Motor neuron (in vitro differentiated cells): Measurements from ENCODE around the gene SLFN14. TPM values are rescaled to one million over a fixed set of nuclear protein-coding genes. Genes with fewer than 3 reads are reported as not detected.
"Not testable (repeated sequence)": the region's sequence is repeated elsewhere in the genome, so short reads cannot be mapped to it uniquely, and the experiment has no call there.

Experiments used
- ATAC-seq, 8 experiments: fragments of 200-7000 bp; cut with Tn5 transposase; replicated peaks in 6 of 8; 2 replicates each; pipeline ENCODE4 v1.8.0; 2021; ENCODE audit warnings: mild to moderate bottlenecking in 8 of 8, moderate library complexity in 8 of 8
- H3K27ac ChIP-seq, 2 donors: fragments of 250-450 bp; sonication (Bioruptor Pico); 2 replicates each; pipeline ENCODE4 v1.9.0; 2021; ENCODE audit warnings: antibody characterized with exemption in 2 of 2, mild to moderate bottlenecking in 2 of 2, moderate library complexity in 1 of 2
- H3K4me1 ChIP-seq, 2 donors: fragments of 250-450 bp; sonication (Bioruptor Pico); replicated peaks in 1 of 2; 2 replicates each; pipeline ENCODE4 v1.6.1; 2021; ENCODE audit warnings: antibody characterized with exemption in 2 of 2, mild to moderate bottlenecking in 2 of 2, moderate library complexity in 1 of 2
- H3K4me3 ChIP-seq, 5 donors: fragments of 250-450 bp; sonication (Bioruptor Pico); 2 replicates each; pipeline ENCODE4 v1.9.0; 2021; ENCODE audit warnings: antibody characterized with exemption in 5 of 5, mild to moderate bottlenecking in 5 of 5, moderate library complexity in 4 of 5
- WGBS, 10 experiments: fragments of 450-650 bp; shearing (Covaris generic); methylation state at CpG; one replicate each; pipeline ENCODE4 v1.0.0; 2022; 5-methylcytosine and 5-hydroxymethylcytosine counted together
- in situ Hi-C, 9 experiments: fragments of 400-800 bp; cut with MboI; loops; one replicate each; pipeline ENCODE4 v1.15.0; 2021; ENCODE audit warnings: low sequenced_read_pairs in 9 of 9, low pct_unique_long_range_greater_than_20kb in 2 of 9; ENCODE audit not compliant: unreplicated experiment in 9 of 9
- total RNA-seq, 8 experiments: library from RNA; unstranded; fragments of 300-600 nt; gene quantifications; 2 replicates each; pipeline versions ENCODE4 v1.2.3 to v1.2.4, GENCODE V29; 2022

SLFN14 gene
- total RNA-seq, 8 experiments from 2014 or later, result 0.08 to 0.45 (median 0.10) TPM; not detected in 3

DNA sequence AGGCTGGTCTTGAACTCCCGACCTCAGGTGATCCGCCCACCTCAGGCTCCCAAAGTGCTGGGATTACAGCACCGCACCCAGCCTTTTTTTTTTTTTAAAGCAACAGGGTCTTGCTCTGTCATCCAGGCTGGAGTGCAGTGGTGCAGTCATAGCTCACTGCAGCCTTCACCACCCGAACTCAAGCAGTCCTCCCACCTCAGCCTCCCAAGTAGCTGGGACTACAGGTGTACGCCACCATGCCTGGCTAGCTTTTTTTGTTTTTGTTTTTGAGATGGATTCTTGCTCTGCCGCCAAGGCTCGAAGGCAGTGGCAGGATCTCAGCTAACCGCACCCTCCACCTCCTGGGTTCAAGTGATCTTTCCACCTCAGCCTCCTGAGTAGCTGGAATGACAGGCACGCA is 25.2 kb downstream of the SLFN14 start:
- H3K4me3 ChIP-seq, ATAC-seq, H3K27ac ChIP-seq, H3K4me1 ChIP-seq: not testable (repeated sequence)
- in situ Hi-C loops, result loop anchor here in 8 of 9 experiments (5.0 to 25.0 kb wide), 6 partner anchors 221 to 1123 kb away; no protein-coding TSS in a partner anchor
- WGBS, 10 experiments, result 79 to 100% (median 90%) methylated on average over 1 to 6 of the region's 9 CpGs; no CpG with 5 or more reads in 1 of the 10 experiments

DNA sequence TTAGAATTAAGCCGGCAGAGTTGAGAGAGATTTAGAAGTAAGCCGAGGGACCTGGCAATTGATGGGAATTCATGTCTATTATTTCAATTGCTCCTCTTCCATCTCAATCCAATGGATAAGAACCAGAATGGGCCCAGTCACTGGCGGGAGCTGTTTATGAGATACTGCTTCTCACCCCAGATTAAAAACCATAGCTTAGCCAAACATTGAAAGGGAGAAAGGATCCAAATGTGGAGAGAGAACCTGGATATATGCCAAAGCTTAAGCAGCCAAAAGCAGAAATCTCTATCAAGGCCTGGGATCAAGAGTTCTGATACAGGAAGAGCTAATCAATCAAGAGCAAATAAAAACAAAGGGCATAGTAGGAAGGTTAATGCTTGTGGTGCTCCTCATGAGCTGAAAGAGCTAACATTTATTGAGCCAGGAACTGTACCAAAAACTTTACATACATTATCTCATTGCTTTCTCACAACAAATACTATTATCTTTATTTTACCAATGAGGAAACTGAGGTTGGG is 26.0 kb downstream of the SLFN14 start:
- Histone ChIP-seq H3K27ac (no peak overlapping the region), H3K4me1 (no peaks in the 10 kb centered on the region), H3K4me3 (no peak overlapping the region)
- 58 to 100% (median 77%) methylated on average over 1 to 3 of the region's 3 CpGs for WGBS, 10 experiments
- ATAC-seq, result no peak
- in situ Hi-C loops, result loop anchor here in 8 of 9 experiments (5.0 to 25.0 kb wide), 6 partner anchors 220 to 1122 kb away; no protein-coding TSS in a partner anchor

DNA sequence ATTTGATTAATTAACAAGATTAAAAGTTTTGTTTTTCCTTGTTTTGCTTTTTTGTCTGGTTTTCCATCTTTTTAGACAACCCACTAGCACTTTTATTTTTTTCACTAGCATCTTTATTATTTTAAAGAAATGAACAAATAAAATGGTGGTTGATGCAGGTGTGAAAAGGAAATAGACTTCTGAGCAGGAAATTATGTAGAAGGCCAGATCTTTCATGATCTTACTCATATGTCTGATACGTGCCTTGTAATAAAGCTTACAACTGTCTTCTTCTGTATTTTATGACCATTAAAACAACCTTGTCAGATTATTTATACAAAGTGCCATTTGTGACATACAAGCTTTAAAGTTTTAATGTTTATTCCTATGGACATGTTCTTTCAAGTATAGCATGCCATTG is 29.5 kb downstream of the SLFN14 start:
- ATAC-seq, result no peak
- Histone ChIP-seq H3K27ac (no peak overlapping the region), H3K4me3 (no peak overlapping the region), H3K4me1 (no peaks in the 10 kb centered on the region)
- in situ Hi-C loops, result loop anchor here in 8 of 9 experiments (10.0 to 25.0 kb wide), 5 partner anchors 216 to 1119 kb away; no protein-coding TSS in a partner anchor
- whole genome bisulfite sequencing, 10 experiments, result 25 to 93% (median 79%) methylated on average over 1 of the region's 1 CpG; no CpG with 5 or more reads in 2 of the 10 experiments

DNA sequence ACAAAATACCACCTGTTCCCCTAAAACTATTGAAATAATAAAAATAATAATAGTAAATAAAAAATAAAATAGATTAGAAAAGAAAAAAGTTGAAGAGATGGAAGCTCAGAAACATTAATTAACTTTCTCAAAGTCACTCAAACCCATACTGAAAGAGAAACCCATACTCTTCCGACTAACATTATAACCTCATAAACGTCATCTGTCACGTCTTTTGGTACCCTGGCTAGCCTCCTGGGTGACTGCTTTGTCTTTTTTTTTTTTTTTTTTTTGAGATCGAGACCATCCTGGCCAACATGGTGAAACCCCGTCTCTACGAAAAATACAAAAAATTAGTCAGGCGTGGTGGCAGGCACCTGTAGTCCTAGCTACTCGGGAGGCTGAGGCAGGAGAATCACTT is 30.8 kb downstream of the SLFN14 start:
- H3K4me1 ChIP-seq, result no peaks in the 10 kb centered on the region
- in situ Hi-C loops, result loop anchor here in 8 of 9 experiments (10.0 to 25.0 kb wide), 5 partner anchors 215 to 1118 kb away; no protein-coding TSS in a partner anchor
- no peak overlapping the region for H3K27ac ChIP-seq
- ATAC-seq, result no peak
- WGBS, 10 experiments, result 36 to 95% (median 75%) methylated on average over 2 to 7 of the region's 8 CpGs; no CpG with 5 or more reads in 2 of the 10 experiments
- H3K4me3 ChIP-seq, result no peak overlapping the region

DNA sequence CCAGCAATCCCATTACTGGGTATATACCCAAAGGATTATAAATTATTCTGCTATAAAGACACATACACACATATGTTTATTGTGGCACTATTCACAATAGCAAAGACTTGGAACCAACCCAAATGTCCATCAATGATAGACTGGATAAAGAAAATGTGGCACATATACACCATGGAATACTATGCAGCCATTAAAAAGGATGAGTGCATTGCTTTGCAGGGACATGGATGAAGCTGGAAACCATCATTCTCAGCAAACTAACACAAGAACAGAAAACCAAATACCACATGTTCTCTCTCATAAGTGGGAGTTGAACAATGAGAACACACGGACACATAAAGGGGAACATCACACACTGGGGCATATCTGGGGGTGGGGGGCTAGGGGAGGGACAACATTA is 31.3 kb downstream of the SLFN14 start:
- ATAC-seq, H3K27ac ChIP-seq, H3K4me1 ChIP-seq, H3K4me3 ChIP-seq: not testable (repeated sequence)
- in situ Hi-C loops, result loop anchor here in 6 of 9 experiments (25.0 kb wide), 3 partner anchors 217 to 1117 kb away; no protein-coding TSS in a partner anchor
- WGBS, 10 experiments, result no CpG with 5 or more reads among the region's 1 CpG

DNA sequence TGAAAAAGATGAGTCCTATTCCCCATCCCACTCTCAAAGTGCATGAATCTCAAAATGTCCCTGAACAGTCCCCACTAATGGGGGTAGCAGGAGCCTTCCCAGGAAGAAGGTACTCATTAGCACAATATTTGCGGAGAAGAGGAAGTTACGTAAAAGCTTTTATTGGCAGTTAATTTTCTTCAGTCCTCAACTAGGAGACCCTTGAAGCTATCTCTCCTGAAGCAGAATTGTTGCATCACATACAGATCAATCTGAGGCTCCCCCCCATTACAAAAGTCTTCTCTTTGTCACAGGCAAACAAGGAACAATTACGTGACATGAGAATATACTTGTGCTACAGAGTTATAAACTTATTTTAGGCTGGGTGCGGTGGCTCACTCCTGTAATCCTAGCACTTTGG is 37.3 kb downstream of the SLFN14 start:
- Histone ChIP-seq H3K4me1 (no peaks in the 10 kb centered on the region), H3K4me3 (no peak overlapping the region), H3K27ac (no peak overlapping the region)
- ATAC-seq, result no peak
- in situ Hi-C loops, result no loop called here
- 25 to 83% (median 64%) methylated on average over 1 to 4 of the region's 4 CpGs; no CpG with 5 or more reads in 2 of the 10 experiments for WGBS, 10 experiments

DNA sequence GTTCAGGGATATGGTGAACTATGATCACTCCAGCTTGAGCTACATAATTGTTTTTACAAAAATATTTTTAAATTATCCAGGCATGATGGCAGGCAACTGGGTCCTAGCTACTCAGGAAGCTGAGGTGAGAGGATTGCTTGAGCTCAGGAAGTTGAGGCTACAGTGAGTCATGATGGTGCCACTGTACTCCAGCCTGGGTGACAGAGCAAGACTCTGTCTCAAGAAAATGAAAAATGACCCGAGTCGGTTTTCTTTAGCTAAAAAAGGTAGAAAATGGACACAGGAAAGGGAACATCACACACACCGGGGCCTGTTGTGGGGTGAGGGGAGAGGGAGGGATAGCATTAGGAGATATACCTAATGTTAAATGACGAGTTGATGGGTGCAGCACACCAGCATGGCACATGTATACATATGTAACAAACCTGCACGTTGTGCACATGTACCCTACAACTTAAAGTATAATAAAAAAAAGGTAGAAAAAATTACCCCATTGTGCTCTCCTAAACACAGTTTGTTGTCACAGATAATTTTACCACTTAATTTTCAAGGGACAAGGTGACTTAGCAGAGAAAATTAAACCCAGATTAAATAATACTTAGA is 38.9 kb downstream of the SLFN14 start:
- H3K4me1 ChIP-seq, H3K27ac ChIP-seq, ATAC-seq, H3K4me3 ChIP-seq, in situ Hi-C loops: not testable (repeated sequence)
- 23 to 75% (median 46%) methylated on average over 1 to 5 of the region's 5 CpGs; no CpG with 5 or more reads in 1 of the 10 experiments for WGBS, 10 experiments

DNA sequence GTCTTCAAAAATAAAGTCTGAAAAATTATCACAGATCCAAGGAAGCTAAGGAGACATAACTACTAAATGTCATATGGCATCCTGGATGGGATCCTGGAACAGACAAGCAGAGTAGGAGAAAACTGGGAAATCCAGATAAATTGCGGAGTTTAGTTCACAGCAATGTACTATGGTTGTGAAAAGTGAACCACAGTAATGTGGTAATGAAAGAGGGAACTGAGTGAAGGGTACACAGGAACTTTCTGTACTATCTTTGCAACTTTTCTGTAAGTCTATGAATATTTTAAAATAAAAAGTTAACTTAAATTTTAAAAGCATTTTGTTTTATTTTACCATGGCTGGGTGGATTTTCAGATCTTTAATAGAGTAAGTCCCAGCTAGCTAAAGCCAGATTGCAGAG is 39.5 kb downstream of the SLFN14 start:
- Histone ChIP-seq H3K27ac (no peak overlapping the region), H3K4me3 (no peak overlapping the region), H3K4me1 (no peaks in the 10 kb centered on the region)
- ATAC-seq, result no peak
- WGBS, 10 experiments, result 44 to 100% (median 88%) methylated on average over 1 of the region's 1 CpG; no CpG with 5 or more reads in 3 of the 10 experiments
- in situ Hi-C loops, result no loop called here

DNA sequence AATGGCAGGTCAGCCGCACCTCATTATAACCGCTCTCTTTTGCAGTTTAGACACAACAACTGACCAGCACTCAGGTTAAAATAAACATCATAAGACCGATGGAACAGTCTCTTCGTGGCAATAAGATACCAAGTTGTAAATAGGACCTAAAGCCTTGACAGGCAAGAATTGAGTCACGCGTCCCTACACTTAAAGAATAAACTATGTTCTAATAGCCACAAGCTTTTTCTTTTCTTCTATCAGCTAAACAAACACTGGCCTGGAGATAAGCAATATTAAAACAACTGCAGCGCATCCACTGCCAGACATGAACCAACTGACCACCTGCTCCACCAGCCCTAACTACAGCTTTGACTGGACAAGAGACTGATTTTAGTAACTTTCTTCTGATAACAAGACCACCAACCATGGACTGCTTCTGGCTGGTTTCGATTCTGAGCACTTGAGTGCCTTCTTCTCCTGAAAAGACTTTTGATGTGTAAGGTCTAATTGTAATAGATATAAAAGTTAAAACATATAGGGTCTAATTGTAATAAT is 40.6 kb downstream of the SLFN14 start:
- ATAC-seq, result no peak
- WGBS, 10 experiments, result 20 to 95% (median 83%) methylated on average over 1 to 7 of the region's 8 CpGs; no CpG with 5 or more reads in 1 of the 10 experiments
- Histone ChIP-seq H3K27ac (no peak overlapping the region), H3K4me3 (no peak overlapping the region), H3K4me1 (no peaks in the 10 kb centered on the region)
- in situ Hi-C loops, result no loop called here

DNA sequence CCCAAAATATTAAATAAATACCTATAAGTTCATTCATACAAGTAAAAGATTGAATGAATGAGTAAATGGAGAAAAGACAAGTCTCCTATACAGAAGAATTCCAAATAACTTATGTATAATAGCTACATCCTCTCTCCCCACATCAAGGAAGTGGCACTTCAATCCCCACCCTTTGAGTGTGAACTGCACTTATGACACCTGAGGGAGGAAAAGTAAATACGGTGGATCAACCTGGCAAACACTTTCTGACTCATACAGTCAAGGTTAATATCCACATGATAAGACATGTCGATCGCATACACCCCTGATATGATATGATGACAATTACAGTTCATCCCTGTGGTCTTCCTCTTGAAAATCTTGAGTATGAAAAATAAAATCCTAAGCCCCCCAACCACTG is 41.2 kb downstream of the SLFN14 start:
- H3K27ac ChIP-seq, result no peak overlapping the region
- ATAC-seq, result no peak
- no peaks in the 10 kb centered on the region for H3K4me1 ChIP-seq
- whole genome bisulfite sequencing, 10 experiments, result 0 to 100% (median 80%) methylated on average over 1 to 3 of the region's 3 CpGs; no CpG with 5 or more reads in 1 of the 10 experiments
- in situ Hi-C loops, result no loop called here
- no peak overlapping the region for H3K4me3 ChIP-seq

DNA sequence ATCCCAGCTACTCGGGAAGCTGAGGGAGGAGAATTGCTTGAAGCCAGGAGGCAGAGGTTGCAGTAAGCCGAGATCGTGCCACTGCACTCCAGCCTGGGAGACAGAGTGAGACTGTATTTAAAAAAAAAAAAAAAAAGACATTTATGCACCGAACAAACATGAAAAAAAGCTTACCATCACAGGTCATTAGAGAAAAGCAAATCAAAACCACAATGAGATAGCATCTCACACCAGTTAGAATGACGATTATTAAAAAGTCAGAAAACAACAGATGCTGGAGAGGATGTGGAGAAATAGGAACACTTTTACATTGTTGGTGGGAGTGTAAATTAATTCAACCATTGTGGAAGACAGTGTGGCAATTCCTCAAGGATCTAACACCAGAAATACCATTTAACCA is 42.2 kb downstream of the SLFN14 start:
- WGBS, 10 experiments, result 24 to 100% (median 74%) methylated on average over 2 to 5 of the region's 5 CpGs; no CpG with 5 or more reads in 1 of the 10 experiments

DNA sequence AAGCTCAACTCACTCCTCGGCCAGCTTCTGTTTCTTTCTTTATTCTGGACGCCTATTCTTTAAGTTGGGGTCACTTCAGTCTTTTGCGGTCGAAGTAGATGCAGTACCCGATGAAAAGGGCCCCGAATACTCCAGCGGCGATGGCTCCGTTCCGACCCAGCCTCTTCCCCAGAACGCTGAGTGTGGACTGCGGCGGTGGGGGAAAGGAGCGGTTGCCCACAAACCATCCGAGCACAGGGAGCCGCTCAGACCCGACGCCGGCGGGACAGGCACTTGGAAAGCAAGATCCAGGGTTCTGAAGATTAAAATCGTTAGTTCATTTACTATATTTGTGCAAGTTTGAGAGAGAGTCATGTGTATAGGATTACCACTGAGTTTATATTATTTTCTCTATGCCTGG is 45.6 kb downstream of the SLFN14 start:
- no peak for ATAC-seq
- no peak overlapping the region for H3K4me3 ChIP-seq
- H3K4me1 ChIP-seq, result no peaks in the 10 kb centered on the region
- in situ Hi-C loops, result no loop called here
- 0 to 91% (median 64%) methylated on average over 1 to 19 of the region's 21 CpGs for WGBS, 10 experiments
- no peak overlapping the region for H3K27ac ChIP-seq

More for the DNA sequence above, 42.2 kb downstream of the SLFN14 start:
- H3K4me3 ChIP-seq, in situ Hi-C loops, ATAC-seq, H3K27ac ChIP-seq, H3K4me1 ChIP-seq: not testable (repeated sequence)

DNA sequence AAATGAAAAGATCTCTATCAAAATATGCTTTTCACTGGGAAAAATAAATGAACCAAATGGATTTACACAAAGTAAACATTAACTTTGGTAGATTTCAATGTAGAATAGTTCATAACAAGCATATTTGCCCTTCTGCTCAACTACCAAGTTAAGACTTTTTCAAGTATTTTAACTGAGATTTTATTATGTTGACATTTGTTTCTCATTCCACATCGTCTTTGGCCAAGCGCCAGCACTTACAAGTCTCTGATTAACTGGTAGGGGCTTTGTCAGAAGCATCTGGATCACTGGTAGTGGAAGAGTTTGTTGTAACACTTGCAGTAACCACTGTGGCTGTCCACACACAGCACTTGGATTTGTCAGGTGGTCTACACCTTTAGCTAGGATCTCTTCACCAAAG is 46.1 kb downstream of the SLFN14 start:
- no peak for ATAC-seq
- WGBS, 10 experiments, result 0 to 90% (median 72%) methylated on average over 1 to 2 of the region's 2 CpGs
- in situ Hi-C loops, result no loop called here
- no peaks in the 10 kb centered on the region for H3K4me1 ChIP-seq
- H3K27ac ChIP-seq, result no peak overlapping the region
- H3K4me3 ChIP-seq, result no peak overlapping the region
